Measurements from ENCODE around the gene LIMS4.
"Not testable (repeated sequence)": the region's sequence is repeated elsewhere in the genome, so short reads cannot be mapped to it uniquely, and the experiment has no call there.

Gene LIMS4

DNA sequence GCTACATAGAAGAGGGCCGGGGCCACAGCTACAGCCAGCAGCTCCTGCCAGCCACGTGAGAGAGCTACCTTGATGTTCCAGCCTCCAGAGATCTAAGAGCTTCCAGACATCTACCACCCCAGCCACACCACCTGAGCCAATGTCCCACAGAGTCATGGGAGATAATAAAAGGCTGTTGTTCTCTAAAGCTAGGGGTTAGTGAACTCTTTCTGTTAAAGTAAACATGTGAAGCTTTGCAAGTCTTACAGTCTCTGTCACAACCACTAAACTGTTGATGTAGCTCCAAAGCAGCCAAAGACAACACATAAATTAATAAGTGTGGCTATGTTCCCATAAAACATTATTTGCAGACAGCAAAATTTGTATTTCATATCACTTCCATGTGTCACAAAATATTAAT is 67.6 kb downstream of the LIMS4 start:
- DNase-seq; H3K79me1 ChIP-seq (replicated peaks; ENCODE audit: low read length, poor library complexity, severe bottlenecking); H3K14ac ChIP-seq (ENCODE audit: low read length in 2 of 2); H3K27me3 ChIP-seq (ENCODE audit: control insufficient read depth in 1 of 2, insufficient read depth in 1 of 2, low read length in 2 of 2); H2BK5ac ChIP-seq (ENCODE audit: low read depth, low read length, poor library complexity, severe bottlenecking); H3K9me3 ChIP-seq (ENCODE audit: control insufficient read depth, low read length); H3K4me2 ChIP-seq (ENCODE audit: low read length, poor library complexity, severe bottlenecking); H3K9ac ChIP-seq (ENCODE audit: low read length); H3K23ac ChIP-seq (ENCODE audit: low read length in 2 of 2); H4K8ac ChIP-seq (ENCODE audit: low read length); H3K18ac ChIP-seq (ENCODE audit: low read depth in 1 of 2, low read length in 2 of 2); H2BK12ac ChIP-seq (ENCODE audit: low read length in 2 of 2); H3K4me3 ChIP-seq (ENCODE audit: insufficient read depth in 1 of 2, low read depth in 1 of 2, low read length in 2 of 2); H2AFZ ChIP-seq (ENCODE audit: low read depth, low read length); H3K4ac ChIP-seq (ENCODE audit: low read depth in 1 of 2, low read length in 2 of 2); H2BK15ac ChIP-seq (ENCODE audit: low read depth, poor library complexity, severe bottlenecking); H4K91ac ChIP-seq (ENCODE audit: low read length); H2AK5ac ChIP-seq (ENCODE audit: low read length, severe bottlenecking); H3K4me1 ChIP-seq (ENCODE audit: control insufficient read depth, insufficient read depth, low read depth, low read length); H3K36me3 ChIP-seq (ENCODE audit: control insufficient read depth in 1 of 2, insufficient read depth in 2 of 2, low read depth in 1 of 2, low read length in 2 of 2); H3K27ac ChIP-seq (ENCODE audit: low read length, poor library complexity, severe bottlenecking); H2BK120ac ChIP-seq (ENCODE audit: low read depth, low read length): not testable (repeated sequence)
- no CpG with 5 or more reads among the region's 2 CpGs for WGBS

DNA sequence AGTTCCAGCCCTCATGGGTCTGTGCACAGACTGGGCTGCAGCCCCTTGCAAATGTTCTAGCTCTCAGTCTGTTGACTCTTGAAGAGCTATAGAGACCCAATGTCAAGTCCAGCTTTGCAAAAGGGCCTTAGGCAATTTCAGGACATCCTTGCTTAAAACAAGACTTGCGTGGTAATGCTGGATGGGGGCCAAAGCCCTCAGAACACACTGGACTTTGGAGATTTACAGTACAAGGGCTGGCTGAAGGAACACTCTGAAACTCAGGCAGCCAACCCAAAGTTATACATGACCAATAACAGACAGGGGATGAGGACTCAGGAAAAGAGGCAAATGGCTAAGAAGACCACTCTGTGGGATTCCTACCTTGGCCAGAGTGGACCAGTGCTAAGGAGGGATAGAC is 68.4 kb downstream of the LIMS4 start:
- not testable (repeated sequence) for H2BK12ac ChIP-seq (ENCODE audit: low read length in 2 of 2); H3K4me3 ChIP-seq (ENCODE audit: insufficient read depth in 1 of 2, low read depth in 1 of 2, low read length in 2 of 2); H4K8ac ChIP-seq (ENCODE audit: low read length); H2AFZ ChIP-seq (ENCODE audit: low read depth, low read length); H2AK5ac ChIP-seq (ENCODE audit: low read length, severe bottlenecking); H3K4me1 ChIP-seq (ENCODE audit: control insufficient read depth, insufficient read depth, low read depth, low read length); H2BK120ac ChIP-seq (ENCODE audit: low read depth, low read length); H3K27ac ChIP-seq (ENCODE audit: low read length, poor library complexity, severe bottlenecking); DNase-seq; H3K23ac ChIP-seq (ENCODE audit: low read length in 2 of 2); H3K9ac ChIP-seq (ENCODE audit: low read length); H4K91ac ChIP-seq (ENCODE audit: low read length); H3K4me2 ChIP-seq (ENCODE audit: low read length, poor library complexity, severe bottlenecking); H3K79me1 ChIP-seq (replicated peaks; ENCODE audit: low read length, poor library complexity, severe bottlenecking); H3K27me3 ChIP-seq (ENCODE audit: control insufficient read depth in 1 of 2, insufficient read depth in 1 of 2, low read length in 2 of 2); H3K9me3 ChIP-seq (ENCODE audit: control insufficient read depth, low read length); H3K36me3 ChIP-seq (ENCODE audit: control insufficient read depth in 1 of 2, insufficient read depth in 2 of 2, low read depth in 1 of 2, low read length in 2 of 2); H3K14ac ChIP-seq (ENCODE audit: low read length in 2 of 2); H3K4ac ChIP-seq (ENCODE audit: low read depth in 1 of 2, low read length in 2 of 2); H2BK15ac ChIP-seq (ENCODE audit: low read depth, poor library complexity, severe bottlenecking); H2BK5ac ChIP-seq (ENCODE audit: low read depth, low read length, poor library complexity, severe bottlenecking); H3K18ac ChIP-seq (ENCODE audit: low read depth in 1 of 2, low read length in 2 of 2)
- no CpG with 5 or more reads among the region's 1 CpG for WGBS

DNA sequence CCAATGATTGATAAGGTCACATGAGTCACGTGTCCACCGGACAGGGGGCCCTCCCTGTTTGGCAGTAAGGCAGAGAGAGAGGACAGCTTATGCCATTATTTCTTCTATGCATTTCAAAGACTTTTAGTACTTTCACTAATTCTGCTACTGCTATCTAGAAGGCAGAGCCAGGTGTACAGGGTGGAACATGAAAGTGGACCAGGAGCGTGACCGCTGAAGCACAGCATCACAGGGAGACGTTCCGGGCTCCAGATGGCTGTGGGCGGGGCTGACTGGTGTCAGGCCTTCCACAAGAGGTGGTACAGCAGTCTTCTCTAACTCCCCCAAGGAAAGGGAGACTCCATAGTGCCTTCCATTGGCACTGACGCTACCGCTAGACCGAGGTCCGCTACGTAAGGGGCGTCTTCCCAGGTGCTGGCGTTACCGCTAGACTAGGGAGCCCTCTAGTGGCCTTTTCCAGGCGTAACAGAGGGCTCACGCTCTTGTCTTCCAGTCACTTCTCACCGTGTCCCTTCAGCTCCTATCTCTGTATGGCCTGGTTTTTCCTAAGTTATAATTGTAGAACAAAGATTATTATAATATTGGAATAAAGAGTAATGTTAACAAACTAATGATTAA is 71.5 kb downstream of the LIMS4 start:
- not testable (repeated sequence) for H4K91ac ChIP-seq (ENCODE audit: low read length); H3K27me3 ChIP-seq (ENCODE audit: control insufficient read depth in 1 of 2, insufficient read depth in 1 of 2, low read length in 2 of 2); H2BK12ac ChIP-seq (ENCODE audit: low read length in 2 of 2); H3K36me3 ChIP-seq (ENCODE audit: control insufficient read depth in 1 of 2, insufficient read depth in 2 of 2, low read depth in 1 of 2, low read length in 2 of 2); H2BK5ac ChIP-seq (ENCODE audit: low read depth, low read length, poor library complexity, severe bottlenecking); H3K4me2 ChIP-seq (ENCODE audit: low read length, poor library complexity, severe bottlenecking); H3K79me1 ChIP-seq (replicated peaks; ENCODE audit: low read length, poor library complexity, severe bottlenecking); H3K4me1 ChIP-seq (ENCODE audit: control insufficient read depth, insufficient read depth, low read depth, low read length); H4K8ac ChIP-seq (ENCODE audit: low read length); H2BK120ac ChIP-seq (ENCODE audit: low read depth, low read length); H2AFZ ChIP-seq (ENCODE audit: low read depth, low read length); H3K4me3 ChIP-seq (ENCODE audit: insufficient read depth in 1 of 2, low read depth in 1 of 2, low read length in 2 of 2); H3K9me3 ChIP-seq (ENCODE audit: control insufficient read depth, low read length); H3K14ac ChIP-seq (ENCODE audit: low read length in 2 of 2); H3K18ac ChIP-seq (ENCODE audit: low read depth in 1 of 2, low read length in 2 of 2); H2BK15ac ChIP-seq (ENCODE audit: low read depth, poor library complexity, severe bottlenecking); DNase-seq; H3K4ac ChIP-seq (ENCODE audit: low read depth in 1 of 2, low read length in 2 of 2); H3K27ac ChIP-seq (ENCODE audit: low read length, poor library complexity, severe bottlenecking); H3K9ac ChIP-seq (ENCODE audit: low read length); H2AK5ac ChIP-seq (ENCODE audit: low read length, severe bottlenecking); H3K23ac ChIP-seq (ENCODE audit: low read length in 2 of 2)
- no CpG with 5 or more reads among the region's 18 CpGs for WGBS

DNA sequence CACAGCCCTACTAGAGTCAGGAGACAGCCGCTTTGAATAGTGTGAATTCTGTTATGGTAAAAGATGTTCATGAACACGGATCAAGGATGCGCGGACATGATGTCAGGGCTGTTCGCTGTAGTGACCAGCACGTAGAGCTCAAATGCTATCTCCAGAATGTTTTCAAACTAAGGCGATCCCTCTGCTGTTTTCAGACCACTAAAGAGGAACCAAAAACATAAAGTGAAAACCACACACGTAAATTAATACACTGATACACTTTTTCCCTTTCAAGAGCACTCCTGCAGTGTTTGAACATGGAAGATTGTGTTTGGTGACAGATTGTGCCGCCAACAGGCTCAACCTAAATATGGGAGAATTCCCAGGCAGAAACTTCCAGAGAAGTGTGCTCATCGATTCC is 73.2 kb downstream of the LIMS4 start:
- not testable (repeated sequence) for H2AK5ac ChIP-seq (ENCODE audit: low read length, severe bottlenecking)

More for the DNA sequence above, 73.2 kb downstream of the LIMS4 start:
- not testable (repeated sequence) for H3K23ac ChIP-seq (ENCODE audit: low read length in 2 of 2); H2BK15ac ChIP-seq (ENCODE audit: low read depth, poor library complexity, severe bottlenecking); H3K18ac ChIP-seq (ENCODE audit: low read depth in 1 of 2, low read length in 2 of 2); DNase-seq; H3K9ac ChIP-seq (ENCODE audit: low read length); H3K27me3 ChIP-seq (ENCODE audit: control insufficient read depth in 1 of 2, insufficient read depth in 1 of 2, low read length in 2 of 2); H3K79me1 ChIP-seq (replicated peaks; ENCODE audit: low read length, poor library complexity, severe bottlenecking); H3K14ac ChIP-seq (ENCODE audit: low read length in 2 of 2); H4K8ac ChIP-seq (ENCODE audit: low read length); H3K4me2 ChIP-seq (ENCODE audit: low read length, poor library complexity, severe bottlenecking); H2AFZ ChIP-seq (ENCODE audit: low read depth, low read length); H3K36me3 ChIP-seq (ENCODE audit: control insufficient read depth in 1 of 2, insufficient read depth in 2 of 2, low read depth in 1 of 2, low read length in 2 of 2); H3K4me1 ChIP-seq (ENCODE audit: control insufficient read depth, insufficient read depth, low read depth, low read length); H2BK120ac ChIP-seq (ENCODE audit: low read depth, low read length); H3K4me3 ChIP-seq (ENCODE audit: insufficient read depth in 1 of 2, low read depth in 1 of 2, low read length in 2 of 2); H2BK5ac ChIP-seq (ENCODE audit: low read depth, low read length, poor library complexity, severe bottlenecking); H4K91ac ChIP-seq (ENCODE audit: low read length); H3K27ac ChIP-seq (ENCODE audit: low read length, poor library complexity, severe bottlenecking); H2BK12ac ChIP-seq (ENCODE audit: low read length in 2 of 2); H3K4ac ChIP-seq (ENCODE audit: low read depth in 1 of 2, low read length in 2 of 2); H3K9me3 ChIP-seq (ENCODE audit: control insufficient read depth, low read length)
- WGBS, result no CpG with 5 or more reads among the region's 10 CpGs

Data from mesenchymal stem cell (in vitro differentiated cells and primary cell).